Thyroid gland (tissue), 4 donors: ENCODE data around the gene TLE6. TPM values are rescaled to one million over a fixed set of nuclear protein-coding genes. Genes with fewer than 3 reads are reported as not detected.

Experiments
- DNase-seq, 2 donors: peaks; one replicate each; pipeline ENCODE4 v3.0.0-alpha.2; 2019
- H3K27ac ChIP-seq, 3 donors: fragments of 200-600 bp; sonication (generic); 1 replicate in 2 of 3; 2 replicates in 1 of 3; pipeline ENCODE4 v1.5.1; 2016 to 2019; ENCODE audit warnings: mild to moderate bottlenecking in 1 of 3, moderate library complexity in 1 of 3
- H3K27me3 ChIP-seq: fragments of 200-600 bp; sonication (generic); one replicate; pipeline ENCODE4 v1.5.1; 2019
- H3K36me3 ChIP-seq, 2 donors: fragments of 200-600 bp; sonication (generic); one replicate each; pipeline ENCODE4 v1.5.1; 2016 to 2019
- H3K4me1 ChIP-seq, 2 donors: fragments of 200-600 bp; sonication (generic); one replicate each; pipeline ENCODE4 v1.5.1; 2017 to 2019
- H3K4me3 ChIP-seq, 3 donors: fragments of 200-600 bp; sonication (generic); replicated peaks in 1 of 3; 1 replicate in 2 of 3; 2 replicates in 1 of 3; pipeline ENCODE4 v1.5.1; 2016; ENCODE audit warnings: mild to moderate bottlenecking in 1 of 3
- H3K9me3 ChIP-seq: fragments of 200-600 bp; sonication (generic); one replicate; pipeline ENCODE4 v1.5.1; 2017
- POLR2A ChIP-seq, 2 donors: fragments of 450-650 bp; IDR thresholded peaks; one replicate each; pipeline ENCODE4 v1.6.1; 2017; ENCODE audit warnings: antibody characterized with exemption in 2 of 2, mild to moderate bottlenecking in 2 of 2, moderate library complexity in 1 of 2
- WGBS, 2 donors: methylation state at CpG; one replicate each; pipeline ENCODE4 v1.1.5; 2017; 5-methylcytosine and 5-hydroxymethylcytosine counted together
- intact Hi-C: fragments of 100-400 bp; cut with DNase I; formaldehyde crosslinking; loops from one replicate; pipeline ENCODE4 v1.15.1; 2023
- total RNA-seq, 4 donors: library from RNA; depleted of rRNA; stranded (reverse); fragments of >200 nt; gene quantifications; one replicate each; pipeline ENCODE4 v1.2.3, GENCODE V29; 2016
- TF ChIP-seq, protein P1 (sequence below), 6 experiments: fragments of 200-600 bp in 3 of 6; fragments of 450-650 bp in 3 of 6; sonication (generic) in 3 of 6; IDR thresholded peaks; one replicate each; pipeline ENCODE4 v1.5.1; 2016 to 2019; ENCODE audit warnings: antibody characterized with exemption in 6 of 6, mild to moderate bottlenecking in 2 of 6, inconsistent platforms in 1 of 6, moderate library complexity in 1 of 6

The TLE6 gene
- total RNA-seq, 4 donors from 2014 or later, result 2.4 to 20.7 (median 11.6) TPM

DNA sequence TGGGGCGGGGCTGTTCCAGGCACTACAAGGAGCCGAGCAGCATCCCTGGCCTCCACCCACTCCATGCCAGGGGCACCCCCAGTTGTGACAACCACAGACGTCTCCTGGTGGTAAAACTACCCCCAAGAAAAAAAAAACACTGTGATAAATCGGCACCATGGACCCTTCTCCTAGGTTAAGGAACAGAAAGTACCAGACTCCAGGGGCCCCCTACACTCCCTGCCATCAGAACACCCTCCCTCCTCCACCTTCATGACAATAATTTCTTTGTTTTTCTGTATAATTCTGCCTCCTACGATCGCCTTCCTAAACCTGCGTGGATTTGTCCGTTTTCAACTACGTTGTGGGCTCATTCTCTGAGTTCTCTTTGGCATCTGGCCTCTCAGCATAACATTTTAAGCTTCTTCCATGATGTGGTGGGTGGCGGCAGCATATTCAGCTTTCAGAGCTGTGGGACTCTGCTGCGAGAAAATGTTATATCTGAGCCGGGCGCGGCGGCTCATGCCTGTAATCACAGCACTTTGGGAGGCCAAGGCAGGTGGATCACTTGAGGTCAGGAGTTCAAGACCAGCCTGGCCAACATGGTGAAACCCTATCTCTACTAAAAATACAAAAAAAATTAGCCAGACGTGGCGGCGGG lies 43.1 kb downstream of the TLE6 start:
- DNase-seq, result no peak
- Histone ChIP-seq H3K27ac (no peak overlapping the region), H3K9me3 (no peaks in the 10 kb centered on the region), H3K27me3 (no peaks in the 10 kb centered on the region), H3K4me3 (no peak overlapping the region), H3K36me3 (peaks cover 0 to 5% of the 10 kb centered on the region in 2 donors), H3K4me1 (no peaks in the 10 kb centered on the region)
- 90 to 92% methylated on average over 18 of the region's 18 CpGs for WGBS, 2 donors
- intact Hi-C loops, result no loop called here
- TF ChIP-seq, protein P1, sequence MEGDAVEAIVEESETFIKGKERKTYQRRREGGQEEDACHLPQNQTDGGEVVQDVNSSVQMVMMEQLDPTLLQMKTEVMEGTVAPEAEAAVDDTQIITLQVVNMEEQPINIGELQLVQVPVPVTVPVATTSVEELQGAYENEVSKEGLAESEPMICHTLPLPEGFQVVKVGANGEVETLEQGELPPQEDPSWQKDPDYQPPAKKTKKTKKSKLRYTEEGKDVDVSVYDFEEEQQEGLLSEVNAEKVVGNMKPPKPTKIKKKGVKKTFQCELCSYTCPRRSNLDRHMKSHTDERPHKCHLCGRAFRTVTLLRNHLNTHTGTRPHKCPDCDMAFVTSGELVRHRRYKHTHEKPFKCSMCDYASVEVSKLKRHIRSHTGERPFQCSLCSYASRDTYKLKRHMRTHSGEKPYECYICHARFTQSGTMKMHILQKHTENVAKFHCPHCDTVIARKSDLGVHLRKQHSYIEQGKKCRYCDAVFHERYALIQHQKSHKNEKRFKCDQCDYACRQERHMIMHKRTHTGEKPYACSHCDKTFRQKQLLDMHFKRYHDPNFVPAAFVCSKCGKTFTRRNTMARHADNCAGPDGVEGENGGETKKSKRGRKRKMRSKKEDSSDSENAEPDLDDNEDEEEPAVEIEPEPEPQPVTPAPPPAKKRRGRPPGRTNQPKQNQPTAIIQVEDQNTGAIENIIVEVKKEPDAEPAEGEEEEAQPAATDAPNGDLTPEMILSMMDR (IDR thresholded peaks at IDR 0.05), result no peak
- TF ChIP-seq POLR2A (IDR thresholded peaks at IDR 0.05), result no peak

DNA sequence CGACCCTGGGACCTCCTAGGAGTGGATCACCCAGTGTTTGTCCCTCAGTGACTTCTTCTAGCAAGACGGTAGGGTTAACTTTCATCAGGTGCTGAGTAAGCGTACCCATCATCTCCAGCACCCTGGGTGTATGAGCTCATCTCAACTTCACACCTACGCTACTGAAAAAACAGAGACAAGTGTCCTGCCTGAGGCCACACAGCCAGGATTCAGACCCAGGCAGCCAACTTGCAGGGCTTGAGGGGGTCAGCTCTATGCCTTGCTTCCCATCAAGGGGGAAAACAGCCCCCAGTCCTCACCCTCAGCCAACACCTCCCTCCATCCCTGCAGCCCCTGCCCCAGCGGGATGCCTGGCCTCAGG lies 47.1 kb downstream of the TLE6 start:
- TF ChIP-seq, protein P1 (IDR thresholded peaks at IDR 0.05), result no peak
- TF ChIP-seq POLR2A (IDR thresholded peaks at IDR 0.05), result no peak
- DNase-seq, result no peak
- Histone ChIP-seq H3K4me3 (no peak overlapping the region), H3K36me3 (no peaks in the 10 kb centered on the region), H3K27me3 (no peaks in the 10 kb centered on the region), H3K9me3 (no peaks in the 10 kb centered on the region), H3K4me1 (peaks cover 6 to 7% of the 10 kb centered on the region in 2 donors), H3K27ac (no peak overlapping the region)
- WGBS, 2 donors, result 75 to 90% methylated on average over 5 of the region's 5 CpGs
- intact Hi-C loops, result no loop called here

DNA sequence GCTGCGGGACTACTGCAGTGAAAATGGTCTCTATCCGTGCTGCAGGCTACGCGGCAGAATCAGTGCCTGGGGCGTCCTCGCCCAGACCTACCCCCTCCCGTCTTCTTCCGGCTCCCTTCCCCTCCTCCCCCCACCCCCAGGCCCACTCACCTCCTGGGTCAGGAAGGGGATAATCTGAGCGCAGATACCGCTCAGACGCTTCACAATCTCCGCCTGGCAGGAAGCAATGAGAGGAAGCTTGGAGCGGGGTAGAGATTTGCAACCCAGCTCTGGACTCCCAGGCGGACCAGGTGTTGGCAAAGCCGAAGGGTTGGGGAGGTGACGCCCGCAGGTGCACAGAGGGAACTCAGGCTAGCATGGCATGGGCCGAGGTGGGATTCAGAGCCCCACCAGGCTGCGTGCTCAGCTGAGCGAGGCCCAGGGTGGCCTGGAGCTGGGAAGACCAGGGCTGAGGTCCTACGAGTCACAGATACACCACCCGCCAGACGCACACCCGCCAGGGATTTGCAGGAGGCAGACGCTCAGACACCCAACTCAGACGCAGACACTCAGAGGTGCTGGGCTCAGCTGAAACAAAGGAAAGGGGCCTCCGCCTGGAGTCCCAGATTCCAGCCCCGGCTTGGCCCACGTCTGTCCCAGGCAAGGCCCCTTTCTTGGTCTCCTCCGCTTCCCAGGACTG lies 47.6 kb downstream of the TLE6 start:
- no peak for DNase-seq
- Histone ChIP-seq H3K27ac (no peak overlapping the region), H3K9me3 (no peaks in the 10 kb centered on the region), H3K27me3 (no peaks in the 10 kb centered on the region), H3K4me3 (no peak overlapping the region), H3K4me1 (peaks cover 9 to 10% of the 10 kb centered on the region in 2 donors), H3K36me3 (no peaks in the 10 kb centered on the region)
- TF ChIP-seq POLR2A (IDR thresholded peaks at IDR 0.05), result no peak
- intact Hi-C loops, result loop anchor here (5.0 kb wide), 1 partner anchor 38 kb away; no protein-coding TSS in a partner anchor
- WGBS, 2 donors, result 80 to 84% methylated on average over 18 to 30 of the region's 30 CpGs

DNA sequence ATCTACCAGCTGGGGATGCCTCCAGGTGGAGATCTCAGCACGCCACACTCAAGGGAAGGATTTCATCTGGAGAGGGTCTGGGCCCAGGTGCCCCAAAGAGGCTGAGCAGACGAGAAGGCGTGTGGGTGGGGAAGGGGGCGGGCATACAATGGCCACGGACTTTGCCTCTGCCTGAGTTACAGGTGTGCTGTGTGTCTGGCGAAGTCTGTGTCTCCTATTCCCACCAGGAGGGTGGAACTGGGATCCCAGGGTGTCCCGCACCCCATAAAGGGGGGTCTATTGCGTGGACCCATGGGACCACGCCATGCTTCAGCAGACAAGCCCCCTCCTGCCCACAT lies 48.2 kb downstream of the TLE6 start:
- intact Hi-C loops, result loop anchor here (5.0 kb wide), 1 partner anchor 38 kb away; no protein-coding TSS in a partner anchor
- TF ChIP-seq POLR2A (IDR thresholded peaks at IDR 0.05), result no peak
- TF ChIP-seq, protein P1 (IDR thresholded peaks at IDR 0.05), result no peak
- Histone ChIP-seq H3K27ac (no peak overlapping the region), H3K4me3 (no peak overlapping the region), H3K4me1 (peaks cover 10 to 12% of the 10 kb centered on the region in 2 donors), H3K9me3 (no peaks in the 10 kb centered on the region), H3K36me3 (no peaks in the 10 kb centered on the region), H3K27me3 (no peaks in the 10 kb centered on the region)
- 83 to 87% methylated on average over 5 to 9 of the region's 9 CpGs for WGBS, 2 donors
- no peak for DNase-seq

DNA sequence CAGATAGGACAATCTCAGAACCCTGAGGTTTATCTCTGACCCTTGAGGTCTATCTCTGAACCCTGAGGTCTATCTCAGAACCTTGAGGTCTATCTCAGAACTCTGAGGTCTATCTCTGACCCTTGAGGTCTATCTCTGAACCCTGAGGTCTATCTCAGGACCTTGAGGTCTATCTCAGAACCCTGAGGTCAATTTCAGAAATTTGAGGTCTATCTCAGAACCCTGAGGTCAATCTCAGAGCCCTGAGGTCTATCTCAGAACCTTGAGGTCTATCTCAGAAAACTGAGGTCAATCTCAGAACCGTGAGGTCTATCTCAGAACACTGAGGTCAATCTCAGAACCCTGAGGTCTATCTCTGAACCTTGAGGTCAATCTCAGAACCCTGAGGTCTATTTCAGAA lies 49.4 kb downstream of the TLE6 start:
- intact Hi-C loops, result loop anchor here (5.0 kb wide), 1 partner anchor 39 kb away; no protein-coding TSS in a partner anchor
- H3K9me3 ChIP-seq, result no peaks in the 10 kb centered on the region
- H3K27me3 ChIP-seq, result no peaks in the 10 kb centered on the region
- H3K4me1 ChIP-seq, result peaks cover 10 to 12% of the 10 kb centered on the region in 2 donors
- no peak overlapping the region for H3K4me3 ChIP-seq
- H3K36me3 ChIP-seq, result no peaks in the 10 kb centered on the region
- 100% methylated on average over 1 of the region's 1 CpG for WGBS, 2 donors
- DNase-seq, result no peak
- TF ChIP-seq, protein P1 (IDR thresholded peaks at IDR 0.05), result no peak
- TF ChIP-seq POLR2A (IDR thresholded peaks at IDR 0.05), result no peak
- no peak overlapping the region for H3K27ac ChIP-seq
